ENCODE data around the gene BTBD18.

The BTBD18 gene

GRCh38 chr11:57703341-57703740 lies 48.3 kb downstream of the BTBD18 start:
- POLR2A ChIA-PET = interaction anchor here (1.3 kb wide), 1 partner anchor 8 kb away, joined by 3 read pairs; the partner anchor contains the start of gene MED19
- CTCF ChIA-PET = no interaction called here
- no peak for DNase-seq (ENCODE audit: extremely low spot score)
- TF ChIP-seq FOXK2 (IDR thresholded peaks at IDR 0.05) (no peak), SUZ12 (IDR thresholded peaks at IDR 0.05) (no peak)

GRCh38 chr11:57700425-57700824 lies 51.2 kb downstream of the BTBD18 start:
- no peak for DNase-seq (ENCODE audit: extremely low spot score)
- TF ChIP-seq LEF1 (IDR thresholded peaks at IDR 0.05; ENCODE audit: borderline replicate concordance) (no peak), FOXK2 (IDR thresholded peaks at IDR 0.05) (no peak)
- POLR2A ChIA-PET = interaction anchor here (0.7 kb wide), 1 partner anchor 12 kb away, joined by 3 read pairs; no protein-coding TSS in a partner anchor
- CTCF ChIA-PET = no interaction called here

GRCh38 chr11:57699813-57700212 lies 51.8 kb downstream of the BTBD18 start:
- no peak for DNase-seq (ENCODE audit: extremely low spot score)
- TF ChIP-seq L3MBTL2 (conservative IDR thresholded peaks at IDR 0.05) = no peak
- no peak for TF ChIP-seq LEF1 (IDR thresholded peaks at IDR 0.05; ENCODE audit: borderline replicate concordance)
- ChIA-PET CTCF (no interaction called here), POLR2A (no interaction called here)

GRCh38 chr11:57698843-57699365 lies 52.7 kb downstream of the BTBD18 start:
- CTCF ChIA-PET = no interaction called here
- POLR2A ChIA-PET = interaction anchor here (1.0 kb wide), 1 partner anchor 18 kb away, joined by 4 read pairs; no protein-coding TSS in a partner anchor
- no peak for DNase-seq (ENCODE audit: extremely low spot score)
- TF ChIP-seq HDGF (IDR thresholded peaks at IDR 0.05; ENCODE audit: borderline replicate concordance) (no peak), TARDBP (IDR thresholded peaks at IDR 0.05) (no peak), SP1 (IDR thresholded peaks at IDR 0.05) (no peak), ZNF384 (IDR thresholded peaks at IDR 0.05) (no peak), BHLHE40 (IDR thresholded peaks at IDR 0.05; ENCODE audit: borderline replicate concordance) (no peak), SUZ12 (IDR thresholded peaks at IDR 0.05) (no peak), ARNT (IDR thresholded peaks at IDR 0.05) (no peak), FOXK2 (IDR thresholded peaks at IDR 0.05) (no peak), L3MBTL2 (conservative IDR thresholded peaks at IDR 0.05) (no peak), NFRKB (IDR thresholded peaks at IDR 0.05) (no peak), CTBP1 (IDR thresholded peaks at IDR 0.05; ENCODE audit: borderline replicate concordance) (no peak), FOXA1 (IDR thresholded peaks at IDR 0.05) (no peak), ELF4 (IDR thresholded peaks at IDR 0.05) (no peak)

Measured in HEK293T (cell line).